ENCODE results near the gene PARP14.

DNA sequence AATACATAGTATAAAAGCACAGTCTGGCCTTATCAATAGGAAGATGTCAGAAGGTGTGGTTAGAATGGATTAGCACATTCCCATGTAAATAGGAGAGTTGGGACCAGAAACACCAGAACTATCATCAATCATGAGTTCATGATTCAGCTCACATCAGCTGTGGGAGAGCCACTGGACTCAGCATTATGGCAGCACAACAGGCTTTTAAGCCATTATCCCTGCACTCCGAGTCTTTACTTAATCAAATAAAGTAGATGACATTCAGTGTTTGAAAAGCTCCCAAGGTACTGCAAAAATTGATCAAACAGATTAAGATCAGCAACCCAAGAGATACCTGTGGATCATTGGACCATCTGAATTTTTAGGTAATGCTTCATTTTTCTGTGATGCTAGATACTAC is 24.7 kb downstream of the PARP14 start:
- TF ChIP-seq POLR2AphosphoS5 (IDR thresholded peaks at IDR 0.05; ENCODE audit: low read depth, low read length) (no peak), TAF1 (IDR thresholded peaks at IDR 0.05; ENCODE audit: borderline replicate concordance, insufficient read depth, low read length) (no peak)
